GM08714 (cell line): ENCODE measurements around the gene GAS7.

Source experiments
- H3K4me3 ChIP-seq: fragments of 200-500 bp; sonication (Bioruptor generic); 2 replicates; pipeline ENCODE4 v1.5.1; 2014; ENCODE audit warnings: mild to moderate bottlenecking, low read length, inconsistent platforms
- ZNF274 ChIP-seq: IDR thresholded peaks from 2 replicates; pipeline ENCODE4 v1.6.1; 2012; ENCODE audit warnings: mild to moderate bottlenecking, low read depth, low read length

GAS7 gene

DNA sequence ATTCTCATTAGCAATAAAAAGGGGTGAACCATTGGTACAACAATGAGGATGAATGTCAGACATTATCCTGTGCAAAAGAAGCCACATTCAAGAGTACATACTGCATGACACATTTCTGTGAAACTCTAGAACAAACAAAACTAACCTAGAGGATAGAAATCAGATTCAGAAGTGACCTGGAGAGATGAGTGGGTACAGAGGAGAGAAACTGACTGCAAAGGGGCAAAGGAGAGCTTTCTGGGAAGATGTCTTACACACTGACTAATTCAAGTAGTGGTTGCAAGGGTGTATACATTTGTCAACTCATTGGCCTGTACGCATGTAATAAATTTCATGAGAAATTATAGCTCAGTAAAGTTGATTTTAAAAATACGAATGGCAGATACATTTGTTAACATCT is 115.6 kb downstream of the GAS7 start:
- no peak for TF ChIP-seq ZNF274
- H3K4me3 ChIP-seq = no peak overlapping the region

DNA sequence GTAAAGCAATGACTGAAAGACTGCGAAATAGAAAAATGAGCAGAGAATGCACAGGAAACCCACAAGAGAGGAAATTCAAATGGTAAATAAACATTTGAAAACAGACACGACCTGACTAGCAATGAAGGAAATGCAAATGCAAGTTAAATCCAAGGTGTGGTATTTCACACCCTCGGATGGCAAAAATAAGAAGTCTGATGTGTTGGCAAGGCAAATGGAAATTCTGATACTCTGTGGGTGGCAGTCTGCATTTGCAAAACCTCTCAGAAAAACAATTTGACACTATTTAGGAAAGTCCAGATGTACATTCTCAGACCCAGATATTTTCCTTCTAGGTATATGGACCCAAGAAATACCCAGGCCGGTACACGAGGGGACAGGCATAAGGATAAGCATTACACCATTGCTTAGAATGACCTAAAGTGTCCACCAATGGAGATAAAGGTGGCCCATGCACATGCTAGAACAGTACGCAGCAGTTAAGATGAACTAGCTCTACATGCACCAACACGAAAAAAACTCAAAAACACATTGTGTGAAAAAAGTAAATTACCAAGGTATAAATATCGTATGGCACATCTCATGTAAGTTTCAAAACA is 116.7 kb downstream of the GAS7 start:
- no peak for TF ChIP-seq ZNF274
- H3K4me3 ChIP-seq = no peak overlapping the region

GRCh38 chr17:10077561-10078299 is 120.7 kb downstream of the GAS7 start:
- no peak overlapping the region for H3K4me3 ChIP-seq
- no peak for TF ChIP-seq ZNF274

DNA sequence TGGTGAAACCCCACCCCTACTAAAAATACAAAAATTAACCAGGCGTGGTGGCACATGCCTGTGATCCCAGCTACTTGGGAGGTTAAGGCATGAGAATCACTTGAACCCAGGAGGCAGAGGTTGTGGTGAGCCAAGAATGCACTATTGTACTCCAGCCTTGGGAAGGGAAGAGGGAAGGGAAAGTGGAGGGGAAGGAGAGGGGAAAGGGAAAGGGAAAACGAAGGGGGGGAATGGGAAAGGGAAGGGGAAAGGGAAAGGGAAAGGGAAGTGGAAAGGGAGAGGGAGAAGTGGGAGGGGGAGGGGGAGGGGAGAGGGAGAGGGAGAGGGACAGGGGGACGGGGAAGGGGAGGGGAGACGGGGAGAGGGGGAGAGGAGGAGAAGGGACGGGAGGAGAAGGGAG is 122.5 kb downstream of the GAS7 start:
- no peak for TF ChIP-seq ZNF274
- no peak overlapping the region for H3K4me3 ChIP-seq

- H3K4me3 ChIP-seq = no peak overlapping the region
- no peak for TF ChIP-seq ZNF274
Observed at GRCh38 chr17:10073941-10074340, 124.5 kb downstream of the GAS7 start.

DNA sequence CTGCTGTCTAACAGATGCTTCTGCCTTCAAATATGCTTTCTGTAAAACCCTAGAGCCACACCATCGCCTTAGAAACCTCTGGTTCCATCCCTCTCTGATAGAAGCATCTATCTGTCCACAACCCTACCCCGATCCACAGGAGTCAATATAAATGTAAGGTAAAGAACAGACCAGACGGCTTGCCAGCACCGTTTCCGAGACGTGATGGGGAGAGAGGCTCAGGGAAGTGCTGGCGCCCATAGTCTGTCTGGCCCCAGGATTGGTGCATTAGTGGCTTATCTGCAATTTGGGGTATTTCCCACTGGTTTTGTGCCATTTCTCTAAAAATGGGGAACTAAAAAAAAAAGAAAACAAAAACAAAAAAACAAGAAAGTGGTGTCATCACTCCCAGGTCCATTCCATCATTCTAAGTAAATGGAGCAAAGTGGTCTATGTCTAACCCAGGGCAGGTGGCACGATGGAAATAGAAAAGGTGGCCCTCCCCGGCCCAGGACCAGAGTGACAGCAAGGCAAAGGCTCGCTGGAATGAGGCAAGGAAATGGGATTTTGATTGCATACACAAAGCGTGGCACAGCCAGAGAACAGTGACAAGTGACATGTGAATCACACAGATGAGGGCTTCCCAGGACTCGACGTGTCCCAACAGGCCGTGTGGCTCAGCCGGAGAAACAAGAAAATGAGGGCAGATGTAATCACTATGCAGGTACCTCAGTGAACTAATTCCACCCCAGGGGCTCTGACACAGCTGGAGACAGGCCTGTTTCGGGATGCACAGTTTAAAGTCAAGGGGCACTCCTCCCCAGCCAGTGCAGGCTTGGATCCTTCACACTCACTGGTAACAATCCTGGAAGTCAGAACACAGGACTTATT is 125.6 kb downstream of the GAS7 start:
- TF ChIP-seq ZNF274 = no peak
- no peak overlapping the region for H3K4me3 ChIP-seq

- H3K4me3 ChIP-seq = no peak overlapping the region
- TF ChIP-seq ZNF274 = no peak
Observed at GRCh38 chr17:10072086-10072485, 126.3 kb downstream of the GAS7 start.

GRCh38 chr17:10071141-10071540 is 127.3 kb downstream of the GAS7 start:
- TF ChIP-seq ZNF274 = no peak
- H3K4me3 ChIP-seq = no peak overlapping the region

DNA sequence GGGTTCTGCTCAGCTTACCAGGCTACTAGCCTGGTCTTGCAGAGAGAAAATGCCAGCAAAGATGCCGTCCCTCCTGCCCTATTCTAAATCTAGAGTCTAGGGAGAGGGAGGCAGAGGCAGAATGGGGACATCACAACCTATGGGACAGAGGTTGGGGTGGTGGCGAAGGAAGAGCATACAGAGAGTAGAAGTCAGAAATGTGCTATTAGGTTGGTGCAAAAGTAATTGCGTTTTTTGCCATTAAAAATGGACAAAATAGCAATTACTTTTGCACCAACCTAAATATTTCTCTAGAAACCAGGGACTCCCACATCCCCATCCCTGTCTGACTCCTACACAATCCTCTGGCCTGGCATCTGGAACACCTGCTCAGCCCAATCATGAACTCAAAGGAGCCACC is 127.7 kb downstream of the GAS7 start:
- no peak for TF ChIP-seq ZNF274
- H3K4me3 ChIP-seq = no peak overlapping the region

- no peak for TF ChIP-seq ZNF274
- no peak overlapping the region for H3K4me3 ChIP-seq
Observed at GRCh38 chr17:10069301-10069700, 129.1 kb downstream of the GAS7 start.

- no peak for TF ChIP-seq ZNF274
Observed at GRCh38 chr17:10067446-10068143, 130.8 kb downstream of the GAS7 start.

GRCh38 chr17:10064536-10064935 is 133.9 kb downstream of the GAS7 start:
- TF ChIP-seq ZNF274 = no peak
- H3K4me3 ChIP-seq = no peak overlapping the region

More at GRCh38 chr17:10067446-10068143, 130.8 kb downstream of the GAS7 start:
- no peak overlapping the region for H3K4me3 ChIP-seq

- no peak overlapping the region for H3K4me3 ChIP-seq
- no peak for TF ChIP-seq ZNF274
Observed at GRCh38 chr17:10063730-10064241, 134.6 kb downstream of the GAS7 start.
